GM12865 (cell line): ENCODE data around the gene FOXL1.

ENCODE experiments used
- DNase-seq: peaks from one replicate; pipeline ENCODE4 v3.0.0; 2010; ENCODE audit warnings: low read depth
- H3K4me3 ChIP-seq: 2 replicates; pipeline ENCODE4 v1.5.1; 2011; ENCODE audit warnings: mild to moderate bottlenecking, low read depth, low read length, control low read depth
- CTCF ChIP-seq: IDR thresholded peaks from 2 replicates; pipeline ENCODE4 v1.5.1; 2011; ENCODE audit warnings: low read length, control low read depth, low read depth, inconsistent platforms; ENCODE audit not compliant: insufficient read depth; ENCODE audit errors: missing control alignments

The FOXL1 gene

GRCh38 chr16:86616906-86617305, 38.6 kb downstream of the FOXL1 start:
- no peak overlapping the region for H3K4me3 ChIP-seq
- no peak for DNase-seq
- no peak for TF ChIP-seq CTCF

- no peak for TF ChIP-seq CTCF
- no peak overlapping the region for H3K4me3 ChIP-seq
- no peak for DNase-seq
These were observed 40.3 kb downstream of the FOXL1 start for GRCh38 chr16:86618431-86619238.

GRCh38 chr16:86619239-86619794, 41.0 kb downstream of the FOXL1 start:
- no peak for DNase-seq
- no peak for TF ChIP-seq CTCF
- no peak overlapping the region for H3K4me3 ChIP-seq

- H3K4me3 ChIP-seq, result no peak overlapping the region
- no peak for DNase-seq
- TF ChIP-seq CTCF, result no peak
These were observed 41.8 kb downstream of the FOXL1 start for GRCh38 chr16:86620184-86620583.

GRCh38 chr16:86621966-86622365, 43.6 kb downstream of the FOXL1 start:
- no peak for TF ChIP-seq CTCF
- no peak for DNase-seq
- no peak overlapping the region for H3K4me3 ChIP-seq

GRCh38 chr16:86622700-86623615, 44.6 kb downstream of the FOXL1 start:
- DNase-seq, result no peak
- no peak for TF ChIP-seq CTCF
- H3K4me3 ChIP-seq, result no peak overlapping the region
